ENCODE data around the gene ADAMTSL5.
"Not testable (repeated sequence)": the region's sequence is repeated elsewhere in the genome, so short reads cannot be mapped to it uniquely, and the experiment has no call there.

ADAMTSL5 gene

DNA sequence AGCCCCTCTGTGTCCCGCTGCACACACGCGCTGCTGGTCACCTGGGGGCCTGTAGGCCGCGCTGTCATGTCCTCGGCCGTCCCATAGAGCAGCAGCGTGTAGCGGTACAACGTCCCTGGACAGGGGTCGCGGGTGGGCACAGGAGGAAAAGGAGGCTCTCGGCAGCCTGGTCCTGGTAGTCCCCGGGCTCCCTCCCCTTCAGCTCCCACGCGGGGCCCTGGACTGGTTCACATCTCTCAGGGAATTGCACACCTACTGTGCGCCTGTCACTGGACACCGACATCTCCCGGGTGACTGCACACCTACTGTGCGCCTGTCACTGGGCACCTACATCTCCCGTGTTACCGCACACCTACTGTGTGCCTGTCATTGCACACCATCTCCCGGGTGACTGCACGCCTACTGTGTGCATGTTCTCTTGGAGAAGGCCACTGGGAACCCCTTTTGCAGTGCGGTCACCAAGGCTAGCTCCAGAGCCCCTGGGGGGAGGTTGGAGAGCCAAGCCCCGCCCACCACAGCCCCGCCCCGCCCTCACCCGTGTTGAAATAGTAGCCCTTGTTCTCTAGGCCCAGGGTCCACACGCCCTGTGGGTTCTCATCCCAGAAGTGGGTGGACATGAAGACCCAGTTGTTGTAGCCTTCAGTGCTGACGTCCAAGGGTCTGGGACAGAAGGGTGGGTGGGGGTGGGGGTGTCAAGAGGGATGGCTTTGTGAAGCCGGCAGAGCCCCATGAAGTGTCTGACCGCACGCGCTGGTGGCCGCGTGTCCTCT lies 30.3 kb downstream of the ADAMTSL5 start:
- in situ Hi-C loops (cut with MboI; ENCODE audit: low sequenced_read_pairs): no loop called here

DNA sequence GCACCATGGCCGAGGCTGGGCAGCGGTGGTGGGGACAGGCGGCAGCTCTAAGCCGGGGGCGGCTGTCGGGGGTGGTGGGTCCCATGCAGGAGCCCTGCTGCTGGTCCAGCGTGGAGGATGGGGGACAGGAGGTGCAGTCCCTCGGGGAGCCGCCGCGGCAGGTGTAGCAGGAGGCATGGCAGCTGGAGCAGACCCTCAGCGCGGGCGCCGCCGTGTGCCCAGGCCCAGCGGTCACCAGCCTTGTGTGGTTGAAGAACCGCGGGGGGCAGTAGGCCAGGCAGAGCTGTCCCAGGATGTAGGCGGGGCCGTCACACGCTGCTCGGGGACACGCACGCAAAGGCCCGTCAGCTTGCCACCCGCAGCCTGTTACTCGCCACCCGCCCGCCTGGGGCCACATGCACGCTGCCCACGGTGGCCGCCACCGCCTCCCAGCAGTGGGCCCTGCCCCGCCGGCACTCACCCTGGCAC lies 30.9 kb downstream of the ADAMTSL5 start:
- in situ Hi-C loops (cut with MboI; ENCODE audit: low sequenced_read_pairs): no loop called here

DNA sequence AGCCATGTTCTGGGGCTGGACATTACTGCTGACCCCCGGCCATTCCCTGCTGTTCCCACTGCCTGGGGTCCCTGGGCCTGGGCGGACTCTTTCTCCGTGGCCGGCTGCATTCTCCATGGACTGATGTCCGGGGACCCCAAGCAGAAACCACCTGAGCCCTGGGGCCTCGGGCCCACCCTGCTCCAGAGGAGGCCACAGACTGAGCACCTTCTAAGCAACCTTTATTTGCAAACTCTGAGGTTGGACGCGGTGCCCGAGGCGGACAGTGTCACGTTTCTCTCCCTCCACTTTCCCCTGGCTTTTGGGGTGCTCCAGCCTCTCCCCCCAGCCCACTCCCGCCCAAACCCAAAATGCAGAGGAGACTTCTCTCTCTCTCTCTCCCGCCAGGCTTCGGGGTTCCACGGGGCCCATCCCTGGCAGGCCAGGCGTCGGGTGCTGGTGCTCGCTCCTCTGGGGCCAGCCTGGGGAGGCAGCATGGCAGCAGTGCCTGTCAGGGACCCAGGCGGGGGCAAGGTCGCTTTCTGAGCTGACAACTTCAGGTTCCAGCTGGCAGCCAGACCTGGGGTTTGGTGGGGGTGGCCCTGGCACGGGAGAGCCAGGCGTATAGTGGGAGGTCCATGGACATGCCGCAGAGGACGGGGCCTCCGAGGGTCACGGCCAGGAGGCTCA lies 31.5 kb downstream of the ADAMTSL5 start:
- in situ Hi-C loops (cut with MboI; ENCODE audit: low sequenced_read_pairs): no loop called here

DNA sequence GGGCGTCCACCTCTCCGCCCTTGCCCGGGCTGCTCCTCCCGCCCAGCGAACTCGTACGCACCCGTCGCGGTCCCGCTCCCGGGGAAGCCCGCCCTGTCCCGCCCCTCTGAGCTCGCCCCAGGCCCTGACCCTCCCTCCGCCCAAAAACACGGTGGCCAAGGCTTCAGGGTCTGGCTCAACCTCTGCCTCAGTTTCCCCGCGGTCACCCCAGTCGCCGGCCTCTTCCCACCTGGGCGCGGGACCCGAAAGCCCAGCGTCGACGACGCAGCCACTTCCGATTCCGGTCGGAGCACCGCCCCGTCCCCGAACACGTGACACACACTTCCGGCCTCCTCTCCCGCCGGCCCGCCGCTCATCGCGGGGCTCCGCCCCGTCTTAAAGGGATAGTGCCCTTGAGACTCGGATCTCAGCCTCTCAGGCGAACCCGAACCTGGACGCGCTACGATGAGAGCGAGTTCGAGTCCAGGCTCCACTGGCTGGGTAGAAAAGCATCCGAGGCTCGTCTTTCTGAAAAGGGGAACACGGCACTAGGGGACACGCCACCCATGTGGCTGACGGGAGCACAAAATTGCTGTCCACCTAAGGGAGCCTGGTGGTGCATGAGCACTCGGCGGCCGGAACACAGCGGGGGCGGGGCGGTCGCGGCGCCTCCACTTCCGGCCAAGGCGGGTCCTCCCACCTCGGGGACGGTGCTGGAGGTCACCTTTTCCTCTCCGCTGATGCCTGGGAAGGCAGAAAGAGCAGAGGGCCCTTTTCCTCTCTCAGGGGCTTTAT lies 33.7 kb downstream of the ADAMTSL5 start, which contains the start of gene C19orf25:
C19orf25 (minus strand) TSS at position 282 of the 774 bp plus-strand sequence. CDS start 312 bp downstream, outside the sequence.
- in situ Hi-C loops (cut with MboI; ENCODE audit: low sequenced_read_pairs): no loop called here

DNA sequence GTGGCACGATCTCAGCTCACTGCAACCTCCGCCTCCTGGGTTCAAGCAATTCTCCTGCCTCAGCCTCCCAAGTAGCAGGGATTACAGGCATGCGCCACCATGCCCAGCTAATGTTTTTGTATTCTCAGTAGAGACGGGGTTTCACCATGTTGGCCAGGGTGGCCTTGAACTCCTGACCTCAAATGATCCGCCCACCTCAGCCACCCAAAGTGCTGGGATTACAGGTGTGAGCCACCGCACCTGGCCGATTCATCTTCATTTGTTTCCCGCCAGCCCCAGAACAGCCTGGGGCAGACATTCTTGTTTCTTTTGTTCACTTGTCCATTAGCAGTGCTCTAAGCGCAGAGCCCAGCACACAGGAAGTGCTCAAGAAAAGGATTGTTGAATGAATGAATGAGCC lies 35.8 kb downstream of the ADAMTSL5 start:
- in situ Hi-C loops (cut with MboI; ENCODE audit: low sequenced_read_pairs): not testable (repeated sequence)

DNA sequence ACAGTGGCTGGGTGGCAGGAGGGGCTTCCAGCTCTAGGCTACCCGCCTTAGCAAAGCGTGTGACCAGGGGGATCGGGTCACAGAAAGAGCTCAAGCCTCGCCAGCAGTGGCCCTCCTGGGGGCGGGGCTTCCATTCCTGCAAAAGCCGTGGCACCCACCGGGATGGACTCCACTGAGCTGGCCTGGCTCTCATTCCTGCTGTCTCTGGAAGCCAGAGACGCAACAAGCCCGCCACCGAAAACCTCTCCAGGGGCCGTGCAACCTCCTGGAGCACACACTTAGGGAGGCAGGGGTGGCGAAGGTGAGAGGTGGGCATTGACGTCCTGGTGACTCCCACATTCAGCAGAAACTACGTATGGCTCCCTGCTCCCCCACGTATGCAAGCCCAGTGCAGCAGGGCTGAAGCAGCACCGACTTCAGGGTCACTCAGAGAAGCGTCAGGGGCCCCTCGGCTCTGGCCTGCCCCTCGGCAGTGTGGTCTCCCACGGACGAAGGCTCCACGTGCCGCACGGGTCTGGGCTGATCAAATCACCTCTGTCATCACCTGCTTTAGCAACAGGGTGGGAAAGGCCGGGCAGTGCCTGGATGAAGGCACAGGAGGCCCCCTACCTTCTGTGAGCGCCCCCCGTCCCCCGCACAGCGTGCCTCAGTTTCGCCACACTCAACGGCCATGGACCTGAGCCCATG lies 36.9 kb downstream of the ADAMTSL5 start:
- in situ Hi-C loops (cut with MboI; ENCODE audit: low sequenced_read_pairs): no loop called here

DNA sequence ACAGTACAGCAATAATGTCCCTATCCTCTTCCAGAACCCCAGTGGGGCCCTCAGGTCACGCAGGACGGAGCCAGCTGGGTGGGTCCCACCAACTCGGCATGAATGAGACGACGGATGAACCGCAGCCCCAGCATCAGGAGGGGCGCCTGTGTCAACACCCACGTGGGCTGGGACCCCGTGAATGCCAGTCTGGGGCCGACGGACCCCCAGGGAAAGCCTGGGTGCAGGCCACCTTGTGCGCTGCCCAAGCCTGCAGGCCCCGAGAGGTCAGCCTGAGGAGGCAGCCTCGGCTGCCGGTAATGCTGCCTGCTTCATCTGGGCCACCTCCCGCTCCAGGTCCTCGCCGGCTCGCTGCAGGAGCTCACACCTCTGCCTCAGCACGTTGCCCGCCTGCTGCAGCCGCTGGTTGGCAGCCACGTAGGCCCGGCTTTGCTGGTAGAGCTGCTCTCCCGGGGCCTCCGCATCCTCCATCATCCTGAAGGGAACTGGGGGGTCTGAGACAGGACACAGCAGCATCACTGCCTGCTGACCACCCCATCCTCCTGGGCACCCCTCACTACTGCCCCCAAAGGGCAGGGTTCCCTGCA lies 38.0 kb downstream of the ADAMTSL5 start:
- in situ Hi-C loops (cut with MboI; ENCODE audit: low sequenced_read_pairs): no loop called here

DNA sequence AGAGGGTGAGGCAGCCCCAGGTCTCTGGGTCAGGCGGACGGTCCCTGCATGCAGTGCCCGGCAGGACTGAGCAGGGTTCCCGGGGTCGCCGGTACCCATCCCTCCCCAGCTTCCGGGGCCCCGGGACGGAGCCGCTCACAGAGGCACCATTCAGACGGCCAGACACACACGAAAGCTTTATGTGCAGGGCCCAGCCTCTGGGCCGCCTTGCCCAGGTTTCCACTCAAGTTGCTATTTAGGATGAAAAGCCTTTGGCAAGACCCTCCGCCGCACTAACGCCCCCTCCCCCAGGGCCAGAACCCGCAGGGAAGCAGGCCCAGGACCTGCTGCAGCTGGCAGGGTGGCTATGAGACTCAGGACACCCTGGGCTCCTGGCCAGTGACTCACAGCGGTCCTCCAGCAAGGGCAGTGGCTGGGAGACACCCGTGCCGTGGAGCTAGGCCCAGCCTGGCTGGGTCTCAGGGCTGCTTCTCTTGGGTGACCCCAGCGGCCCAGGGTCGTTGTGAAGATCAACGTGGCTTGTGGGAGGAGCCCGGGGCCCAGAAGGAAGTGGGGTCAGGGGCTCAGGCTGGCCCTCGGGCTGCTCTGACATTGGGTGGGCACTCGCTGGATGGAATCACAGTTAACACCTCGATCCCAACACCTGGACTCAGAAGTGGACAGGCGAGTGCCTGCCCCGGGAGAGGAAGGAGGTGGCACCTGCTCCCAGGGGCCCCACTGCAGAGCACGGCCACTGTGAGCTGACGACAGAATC lies 38.6 kb downstream of the ADAMTSL5 start:
- in situ Hi-C loops (cut with MboI; ENCODE audit: low sequenced_read_pairs): no loop called here

DNA sequence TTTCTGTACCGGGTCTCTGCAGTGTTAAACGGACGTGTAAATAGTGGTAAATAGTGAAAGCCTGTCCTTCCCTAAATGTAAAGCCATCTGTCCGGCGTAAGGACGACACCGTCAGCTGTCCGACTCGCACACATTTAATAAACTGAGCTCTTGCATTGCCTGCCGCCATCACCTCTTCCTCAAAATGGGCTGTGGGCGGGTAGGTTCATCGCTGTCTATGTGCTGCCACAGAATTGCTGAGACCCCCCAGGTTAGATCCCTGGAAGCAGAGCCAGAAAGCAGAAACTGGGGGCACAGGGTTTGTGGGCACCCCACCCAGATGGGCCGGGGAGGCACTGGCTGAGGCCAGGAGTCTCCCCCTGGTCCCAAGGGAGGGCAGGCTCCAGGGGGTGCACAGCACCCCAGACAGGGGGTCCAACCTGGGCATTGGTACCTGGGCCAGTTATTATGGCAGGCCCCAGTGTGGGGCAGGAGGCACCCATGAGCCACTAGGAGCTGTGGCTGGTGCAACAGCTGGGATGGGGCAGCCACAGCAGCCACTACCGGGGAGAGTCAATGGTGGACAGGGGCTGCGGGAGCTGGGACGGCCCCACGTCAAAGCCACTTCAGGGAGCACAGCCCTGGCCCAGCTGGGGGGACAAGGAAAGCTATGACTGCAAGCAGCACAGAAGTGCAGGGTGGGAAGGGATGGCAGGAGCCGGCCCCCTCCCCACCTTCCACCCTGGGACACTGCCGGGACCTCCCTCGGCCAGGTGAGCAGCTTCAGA lies 39.6 kb downstream of the ADAMTSL5 start:
- in situ Hi-C loops (cut with MboI; ENCODE audit: low sequenced_read_pairs): no loop called here

DNA sequence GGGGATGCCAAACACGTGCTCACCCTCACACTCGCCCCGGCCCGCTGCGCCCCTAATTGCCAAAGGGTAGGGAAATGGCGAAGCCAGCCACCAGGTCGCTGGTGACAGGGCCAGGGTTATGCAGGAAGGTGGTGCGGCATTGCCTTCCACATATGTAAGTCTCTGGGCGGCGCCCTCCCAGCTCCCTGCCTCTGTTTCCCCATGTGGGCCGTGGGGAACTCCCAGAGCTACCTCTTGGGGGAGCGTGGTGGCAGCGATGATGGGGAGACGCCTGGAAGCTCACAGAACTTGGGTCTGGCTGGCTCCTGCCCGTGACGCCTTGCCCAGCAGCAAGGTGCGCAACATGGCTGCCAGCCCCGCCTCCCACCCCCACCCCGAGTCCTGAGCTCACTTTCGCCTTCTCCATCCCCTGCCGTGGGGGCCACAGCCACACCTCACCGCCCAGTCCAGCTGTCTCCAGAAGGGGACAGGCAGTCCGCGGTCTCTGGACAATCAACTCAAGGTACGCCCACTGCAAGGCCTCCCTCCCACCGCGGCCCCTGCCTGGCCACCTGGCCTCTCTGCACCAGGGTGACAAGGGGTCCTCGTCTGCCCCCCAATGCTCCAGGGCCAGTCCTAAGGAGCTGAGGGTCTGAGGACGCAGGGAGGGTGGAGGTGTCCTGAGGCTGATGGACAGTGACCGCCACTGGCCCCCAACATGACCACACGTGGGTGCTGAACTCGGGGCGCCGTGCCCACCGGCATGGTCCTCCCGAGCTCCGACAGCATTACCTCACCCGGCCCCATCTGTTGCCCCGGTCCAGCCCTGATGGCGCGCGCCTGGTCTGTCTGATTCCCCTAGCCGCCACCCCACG lies 40.4 kb downstream of the ADAMTSL5 start:
- in situ Hi-C loops (cut with MboI; ENCODE audit: low sequenced_read_pairs): no loop called here

DNA sequence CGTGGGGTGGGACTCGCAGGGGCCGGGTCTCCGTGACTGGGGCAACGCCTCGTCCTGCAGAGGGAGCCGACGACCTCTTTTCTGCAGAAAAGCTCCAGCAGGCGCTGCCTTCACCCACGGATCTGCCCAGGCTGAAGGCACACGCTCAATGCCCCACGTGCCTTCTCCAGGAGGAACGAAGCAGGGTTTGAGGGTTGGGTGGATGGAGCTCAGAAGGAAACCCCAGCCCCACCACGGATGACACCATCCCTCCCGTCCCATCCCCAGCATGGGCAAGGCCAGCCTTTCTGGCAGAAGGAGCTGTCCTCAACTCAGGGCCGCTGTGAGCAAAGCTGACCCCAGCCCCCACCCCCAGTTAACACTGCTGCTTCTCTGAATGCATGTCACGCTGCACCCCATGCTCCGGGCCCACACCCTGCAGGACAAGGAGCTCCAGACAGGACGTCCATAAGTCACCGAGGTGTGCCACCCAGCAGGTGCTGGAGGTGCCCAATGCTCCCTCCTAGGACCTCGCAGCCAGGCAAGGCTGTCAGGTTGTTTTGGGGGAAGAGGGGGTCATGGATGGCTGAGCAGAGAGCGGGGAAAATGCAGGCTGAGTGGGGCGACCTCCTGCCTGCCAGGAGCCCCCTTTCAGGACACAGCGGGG lies 41.2 kb downstream of the ADAMTSL5 start:
- in situ Hi-C loops (cut with MboI; ENCODE audit: low sequenced_read_pairs): no loop called here

DNA sequence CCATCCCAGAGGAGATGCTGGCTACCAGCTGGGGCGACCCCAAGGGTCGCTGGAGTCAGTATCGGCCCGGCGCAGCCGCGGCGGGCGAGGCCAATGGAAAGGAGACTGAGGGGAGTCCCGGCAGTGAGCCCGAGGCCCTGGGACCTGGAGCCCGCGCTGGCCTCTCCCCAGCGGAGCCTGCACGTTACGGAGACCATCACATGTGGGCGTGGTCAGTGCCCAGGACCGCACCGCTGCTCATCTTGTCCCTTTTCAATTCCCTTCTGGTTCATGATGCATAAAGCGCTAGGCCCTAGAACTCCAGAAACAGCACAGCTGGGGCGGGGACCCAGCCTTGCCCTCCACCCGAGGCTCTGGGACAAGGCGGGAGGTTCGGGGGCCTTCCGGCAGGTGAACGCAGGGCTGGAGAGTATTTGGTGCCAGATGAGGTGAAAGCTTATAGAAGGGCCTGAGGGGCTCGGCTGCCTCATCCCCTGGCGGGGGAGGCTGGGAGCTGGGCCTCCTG lies 41.8 kb downstream of the ADAMTSL5 start:
- in situ Hi-C loops (cut with MboI; ENCODE audit: low sequenced_read_pairs): no loop called here

DNA sequence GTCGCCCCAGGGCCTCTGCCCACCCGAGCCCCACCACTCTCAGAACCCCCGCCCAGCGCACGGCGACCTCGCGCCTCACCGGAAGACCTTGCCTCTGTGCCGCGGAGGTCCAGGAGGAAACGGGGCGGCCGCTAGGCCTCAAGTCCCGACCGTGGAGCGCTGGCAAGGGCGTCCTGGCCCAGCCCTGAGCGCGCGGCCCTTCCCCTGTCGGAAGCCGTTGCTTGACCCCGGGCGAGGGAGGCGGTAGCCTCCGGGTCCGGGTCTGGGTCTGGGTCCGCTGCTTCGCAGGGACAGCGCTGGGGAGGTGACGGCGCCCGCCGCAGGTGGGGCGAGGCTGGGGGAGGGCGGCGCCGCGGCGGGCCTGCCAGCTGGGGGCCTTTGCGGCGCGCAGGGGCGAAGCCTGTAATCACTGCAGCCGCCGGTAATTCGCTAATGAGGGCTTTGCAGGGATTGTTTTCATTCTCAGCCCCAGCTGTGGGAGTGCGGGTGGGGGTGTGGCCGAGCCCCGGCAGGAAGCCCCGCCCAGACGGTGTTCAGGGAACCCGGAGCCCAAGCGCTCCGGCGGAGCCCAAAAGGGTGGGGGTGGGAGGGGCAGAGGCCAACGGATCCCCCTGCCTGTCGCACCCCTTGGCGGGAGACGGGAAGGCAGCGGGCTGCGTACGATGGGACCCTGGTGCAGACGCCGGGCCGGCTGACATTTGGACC lies 42.4 kb downstream of the ADAMTSL5 start:
- in situ Hi-C loops (cut with MboI; ENCODE audit: low sequenced_read_pairs): no loop called here

DNA sequence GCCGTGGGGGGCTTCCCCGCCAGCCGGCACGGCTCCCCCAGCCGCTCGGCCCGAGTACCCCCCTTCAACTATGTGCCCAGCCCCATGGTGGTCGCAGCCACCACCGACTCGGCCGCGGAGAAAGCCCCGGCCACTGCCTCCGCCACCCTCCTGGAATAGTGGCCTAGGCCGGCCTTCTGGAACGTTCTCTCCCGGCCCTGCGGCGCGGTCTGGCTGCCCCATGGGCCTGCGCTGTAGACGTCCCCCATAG lies 42.8 kb downstream of the ADAMTSL5 start:
- in situ Hi-C loops (cut with MboI; ENCODE audit: low sequenced_read_pairs): no loop called here

DNA sequence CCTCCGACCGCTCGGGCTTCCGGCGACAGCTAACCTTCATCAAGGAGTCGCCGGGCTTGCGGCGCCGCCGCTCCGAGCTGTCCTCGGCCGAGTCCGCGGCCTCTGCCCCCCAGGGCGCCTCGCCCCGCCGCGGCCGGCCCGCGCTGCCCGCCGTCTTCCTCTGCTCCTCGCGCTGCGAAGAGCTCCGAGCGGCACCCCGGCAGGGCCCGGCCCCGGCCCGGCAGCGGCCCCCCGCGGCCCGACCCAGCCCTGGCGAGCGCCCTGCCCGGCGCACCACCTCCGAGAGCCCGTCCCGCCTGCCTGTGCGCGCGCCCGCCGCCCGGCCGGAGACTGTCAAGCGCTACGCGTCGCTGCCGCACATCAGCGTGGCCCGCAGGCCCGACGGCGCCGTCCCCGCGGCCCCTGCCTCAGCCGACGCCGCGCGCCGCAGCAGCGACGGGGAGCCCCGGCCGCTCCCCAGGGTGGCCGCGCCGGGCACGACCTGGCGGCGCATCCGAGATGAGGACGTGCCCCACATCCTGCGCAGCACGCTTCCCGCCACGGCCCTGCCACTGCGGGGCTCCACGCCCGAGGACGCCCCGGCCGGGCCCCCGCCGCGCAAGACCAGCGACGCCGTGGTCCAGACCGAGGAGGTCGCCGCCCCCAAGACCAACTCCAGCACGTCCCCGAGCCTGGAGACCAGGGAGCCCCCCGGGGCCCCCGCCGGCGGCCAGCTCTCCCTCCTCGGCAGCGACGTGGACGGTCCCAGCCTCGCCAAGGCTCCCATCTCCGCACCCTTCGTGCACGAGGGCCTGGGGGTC lies 43.4 kb downstream of the ADAMTSL5 start:
- in situ Hi-C loops (cut with MboI; ENCODE audit: low sequenced_read_pairs): no loop called here

DNA sequence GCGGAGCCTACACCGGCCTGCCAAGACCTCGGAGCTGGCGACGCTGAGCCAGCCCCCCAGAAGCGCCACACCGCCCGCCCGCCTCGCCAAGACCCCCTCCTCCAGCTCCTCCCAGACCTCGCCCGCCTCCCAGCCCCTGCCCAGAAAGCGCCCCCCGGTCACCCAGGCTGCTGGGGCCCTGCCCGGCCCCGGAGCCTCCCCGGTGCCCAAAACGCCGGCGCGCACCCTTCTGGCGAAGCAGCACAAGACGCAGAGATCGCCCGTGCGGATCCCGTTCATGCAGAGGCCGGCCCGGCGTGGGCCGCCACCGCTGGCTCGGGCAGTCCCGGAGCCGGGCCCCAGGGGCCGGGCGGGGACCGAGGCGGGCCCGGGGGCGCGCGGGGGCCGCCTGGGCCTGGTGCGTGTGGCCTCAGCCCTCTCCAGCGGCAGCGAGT lies 44.0 kb downstream of the ADAMTSL5 start:
- in situ Hi-C loops (cut with MboI; ENCODE audit: low sequenced_read_pairs): no loop called here

All from HL-60/S4 (cell line).